Dendritic cell treated with granulocyte-macrophage colony-stimulating factor and Interleukin-4, amounts not matched to agents 40 ng/mL and 50 ng/mL, for 4 days (primary cell): ENCODE data around the gene APOA1.
A peak's percentile ranks its signal among the peaks of the same experiment; 100 is the strongest.

Experiments used
- H3K27ac Mint-ChIP-seq: one replicate; pipeline ENCODE4 v1.8.0; 2022; ENCODE audit warnings: mild to moderate bottlenecking, mixed read lengths
- H3K27me3 Mint-ChIP-seq: one replicate; pipeline ENCODE4 v1.8.0; 2022; ENCODE audit warnings: mild to moderate bottlenecking, mixed read lengths
- H3K36me3 Mint-ChIP-seq: one replicate; pipeline ENCODE4 v1.8.0; 2022; ENCODE audit warnings: low read depth, mixed read lengths
- H3K4me1 Mint-ChIP-seq: one replicate; pipeline ENCODE4 v1.8.0; 2022; ENCODE audit warnings: low read depth, mixed read lengths
- H3K4me3 Mint-ChIP-seq: one replicate; pipeline ENCODE4 v1.8.0; 2022; ENCODE audit warnings: mild to moderate bottlenecking, moderate library complexity, mixed read lengths
- H3K9me3 Mint-ChIP-seq: one replicate; pipeline ENCODE4 v1.8.0; 2022; ENCODE audit warnings: mixed read lengths
- intact Hi-C: fragments of 100-400 bp; cut with micrococcal nuclease; formaldehyde crosslinking; loops from one replicate; pipeline ENCODE4 v1.15.0; 2022

Gene APOA1

GRCh38 chr11:116867619-116868018 lies 30.2 kb upstream of the APOA1 start:
- no peaks in the 10 kb centered on the region for H3K9me3 Mint-ChIP-seq
- peaks cover 12% of the 10 kb centered on the region for H3K4me1 Mint-ChIP-seq
- no peaks in the 10 kb centered on the region for H3K27me3 Mint-ChIP-seq
- peaks cover 99% of the 10 kb centered on the region for H3K36me3 Mint-ChIP-seq
- no peak overlapping the region for H3K4me3 Mint-ChIP-seq
- intact Hi-C loops: no loop called here
- H3K27ac Mint-ChIP-seq: no peak overlapping the region

- no peak overlapping the region for H3K27ac Mint-ChIP-seq
- H3K9me3 Mint-ChIP-seq: no peaks in the 10 kb centered on the region
- H3K4me1 Mint-ChIP-seq: peaks cover 11% of the 10 kb centered on the region
- H3K27me3 Mint-ChIP-seq: no peaks in the 10 kb centered on the region
- no peak overlapping the region for H3K4me3 Mint-ChIP-seq
- H3K36me3 Mint-ChIP-seq: peaks cover 99% of the 10 kb centered on the region
- intact Hi-C loops: no loop called here
Measured at GRCh38 chr11:116866804-116867455, 29.5 kb upstream of the APOA1 start.

GRCh38 chr11:116865696-116866095 lies 28.3 kb upstream of the APOA1 start:
- intact Hi-C loops: no loop called here
- Mint-ChIP-seq H3K4me3 (no peak overlapping the region), H3K36me3 (peaks cover 99% of the 10 kb centered on the region), H3K27me3 (no peaks in the 10 kb centered on the region), H3K4me1 (no peaks in the 10 kb centered on the region), H3K9me3 (no peaks in the 10 kb centered on the region), H3K27ac (no peak overlapping the region)

- Mint-ChIP-seq H3K36me3 (peaks cover 99% of the 10 kb centered on the region), H3K27ac (no peak overlapping the region), H3K4me1 (peaks cover 1% of the 10 kb centered on the region), H3K27me3 (no peaks in the 10 kb centered on the region), H3K9me3 (no peaks in the 10 kb centered on the region), H3K4me3 (no peak overlapping the region)
- intact Hi-C loops: no loop called here
Measured at GRCh38 chr11:116864531-116864930, 27.1 kb upstream of the APOA1 start.

GRCh38 chr11:116862951-116863350 lies 25.5 kb upstream of the APOA1 start:
- intact Hi-C loops: no loop called here
- Mint-ChIP-seq H3K9me3 (no peaks in the 10 kb centered on the region), H3K4me3 (no peak overlapping the region), H3K27me3 (no peaks in the 10 kb centered on the region), H3K4me1 (peaks cover 15% of the 10 kb centered on the region), H3K36me3 (peaks cover 99% of the 10 kb centered on the region), H3K27ac (no peak overlapping the region)

- H3K4me1 Mint-ChIP-seq: peaks cover 15% of the 10 kb centered on the region
- no peaks in the 10 kb centered on the region for H3K27me3 Mint-ChIP-seq
- peaks cover 99% of the 10 kb centered on the region for H3K36me3 Mint-ChIP-seq
Measured at GRCh38 chr11:116862185-116862584, 24.8 kb upstream of the APOA1 start.

GRCh38 chr11:116861539-116861938 lies 24.1 kb upstream of the APOA1 start:
- Mint-ChIP-seq H3K4me3 (no peak overlapping the region), H3K27me3 (no peaks in the 10 kb centered on the region), H3K4me1 (peaks cover 17% of the 10 kb centered on the region), H3K27ac (no peak overlapping the region), H3K9me3 (no peaks in the 10 kb centered on the region), H3K36me3 (peaks cover 99% of the 10 kb centered on the region)
- intact Hi-C loops: no loop called here

More at GRCh38 chr11:116862185-116862584, 24.8 kb upstream of the APOA1 start:
- no peaks in the 10 kb centered on the region for H3K9me3 Mint-ChIP-seq
- H3K27ac Mint-ChIP-seq: no peak overlapping the region
- no peak overlapping the region for H3K4me3 Mint-ChIP-seq
- intact Hi-C loops: no loop called here

- H3K4me1 Mint-ChIP-seq: peaks cover 28% of the 10 kb centered on the region
- H3K4me3 Mint-ChIP-seq: no peak overlapping the region
- no peaks in the 10 kb centered on the region for H3K9me3 Mint-ChIP-seq
- peaks cover 96% of the 10 kb centered on the region for H3K36me3 Mint-ChIP-seq
- H3K27me3 Mint-ChIP-seq: no peaks in the 10 kb centered on the region
- H3K27ac Mint-ChIP-seq: no peak overlapping the region
- intact Hi-C loops: no loop called here
Measured at GRCh38 chr11:116860303-116860702, 22.9 kb upstream of the APOA1 start.

- H3K36me3 Mint-ChIP-seq: peaks cover 89% of the 10 kb centered on the region
- peaks cover 38% of the 10 kb centered on the region for H3K4me1 Mint-ChIP-seq
- H3K4me3 Mint-ChIP-seq: no peak overlapping the region
- no peaks in the 10 kb centered on the region for H3K9me3 Mint-ChIP-seq
- H3K27ac Mint-ChIP-seq: no peak overlapping the region
- intact Hi-C loops: no loop called here
- H3K27me3 Mint-ChIP-seq: no peaks in the 10 kb centered on the region
Measured at GRCh38 chr11:116859175-116859574, 21.8 kb upstream of the APOA1 start.

- Mint-ChIP-seq H3K36me3 (peaks cover 77% of the 10 kb centered on the region), H3K4me3 (no peak overlapping the region), H3K27ac (no peak overlapping the region)
Measured at GRCh38 chr11:116857936-116858335, 20.5 kb upstream of the APOA1 start.

GRCh38 chr11:116857316-116857715 lies 19.9 kb upstream of the APOA1 start:
- H3K9me3 Mint-ChIP-seq: no peaks in the 10 kb centered on the region
- H3K27me3 Mint-ChIP-seq: no peaks in the 10 kb centered on the region
- H3K36me3 Mint-ChIP-seq: peaks cover 72% of the 10 kb centered on the region
- intact Hi-C loops: no loop called here
- no peak overlapping the region for H3K4me3 Mint-ChIP-seq
- H3K4me1 Mint-ChIP-seq: peaks cover 56% of the 10 kb centered on the region
- no peak overlapping the region for H3K27ac Mint-ChIP-seq

More at GRCh38 chr11:116857936-116858335, 20.5 kb upstream of the APOA1 start:
- peaks cover 50% of the 10 kb centered on the region for H3K4me1 Mint-ChIP-seq
- H3K27me3 Mint-ChIP-seq: no peaks in the 10 kb centered on the region
- H3K9me3 Mint-ChIP-seq: no peaks in the 10 kb centered on the region
- intact Hi-C loops: no loop called here

- Mint-ChIP-seq H3K36me3 (peaks cover 63% of the 10 kb centered on the region), H3K27ac (peak overlapping the region; percentile 88), H3K4me1 (peaks cover 65% of the 10 kb centered on the region), H3K4me3 (no peak overlapping the region), H3K9me3 (no peaks in the 10 kb centered on the region), H3K27me3 (no peaks in the 10 kb centered on the region)
- intact Hi-C loops: no loop called here
Measured at GRCh38 chr11:116856423-116856822, 19.0 kb upstream of the APOA1 start.

GRCh38 chr11:116855413-116855812 lies 18.0 kb upstream of the APOA1 start:
- H3K4me3 Mint-ChIP-seq: no peak overlapping the region
- no peaks in the 10 kb centered on the region for H3K27me3 Mint-ChIP-seq
- intact Hi-C loops: no loop called here
- no peaks in the 10 kb centered on the region for H3K9me3 Mint-ChIP-seq
- peaks cover 72% of the 10 kb centered on the region for H3K4me1 Mint-ChIP-seq
- H3K36me3 Mint-ChIP-seq: peaks cover 53% of the 10 kb centered on the region
- peak overlapping the region; percentile 88 for H3K27ac Mint-ChIP-seq

GRCh38 chr11:116853461-116854073 lies 16.1 kb upstream of the APOA1 start:
- Mint-ChIP-seq H3K27ac (peak overlapping the region; percentile 88), H3K4me1 (peaks cover 73% of the 10 kb centered on the region), H3K36me3 (peaks cover 50% of the 10 kb centered on the region), H3K27me3 (no peaks in the 10 kb centered on the region), H3K9me3 (no peaks in the 10 kb centered on the region), H3K4me3 (no peak overlapping the region)
- intact Hi-C loops: no loop called here
